Measurements from ENCODE around the gene PRKN.

PRKN gene

DNA sequence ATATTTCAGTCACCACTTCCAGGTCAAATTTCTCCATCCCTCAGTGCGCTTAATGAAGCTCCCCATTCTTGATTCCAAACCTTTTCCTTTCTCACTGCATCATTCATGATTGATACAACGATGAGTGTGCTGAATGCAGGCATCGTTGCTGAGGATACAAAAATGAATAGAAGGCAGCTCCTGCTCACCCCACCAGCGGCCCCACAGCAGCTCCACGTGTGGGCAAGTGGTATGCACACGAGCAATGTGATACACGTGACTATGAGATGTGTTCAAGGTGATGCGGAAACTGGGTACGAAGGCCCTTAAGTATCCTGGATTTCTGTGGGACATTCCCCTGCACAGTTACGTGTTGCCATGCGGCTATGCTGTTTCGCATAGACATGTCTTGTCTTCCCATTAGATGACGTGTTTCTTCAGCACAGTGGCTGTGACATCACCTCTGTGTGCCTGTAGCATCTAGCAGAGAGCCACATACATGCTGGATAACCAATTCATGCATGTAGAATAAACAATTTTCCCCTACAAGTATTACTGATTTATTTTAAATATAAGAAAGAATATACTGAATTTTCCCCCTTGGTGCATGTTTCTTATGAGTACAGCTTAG lies 1193.2 kb downstream of the PRKN start:
- no peak overlapping the region for H3K4me3 ChIP-seq (ENCODE audit: low read length)
- TF ChIP-seq, protein P1, sequence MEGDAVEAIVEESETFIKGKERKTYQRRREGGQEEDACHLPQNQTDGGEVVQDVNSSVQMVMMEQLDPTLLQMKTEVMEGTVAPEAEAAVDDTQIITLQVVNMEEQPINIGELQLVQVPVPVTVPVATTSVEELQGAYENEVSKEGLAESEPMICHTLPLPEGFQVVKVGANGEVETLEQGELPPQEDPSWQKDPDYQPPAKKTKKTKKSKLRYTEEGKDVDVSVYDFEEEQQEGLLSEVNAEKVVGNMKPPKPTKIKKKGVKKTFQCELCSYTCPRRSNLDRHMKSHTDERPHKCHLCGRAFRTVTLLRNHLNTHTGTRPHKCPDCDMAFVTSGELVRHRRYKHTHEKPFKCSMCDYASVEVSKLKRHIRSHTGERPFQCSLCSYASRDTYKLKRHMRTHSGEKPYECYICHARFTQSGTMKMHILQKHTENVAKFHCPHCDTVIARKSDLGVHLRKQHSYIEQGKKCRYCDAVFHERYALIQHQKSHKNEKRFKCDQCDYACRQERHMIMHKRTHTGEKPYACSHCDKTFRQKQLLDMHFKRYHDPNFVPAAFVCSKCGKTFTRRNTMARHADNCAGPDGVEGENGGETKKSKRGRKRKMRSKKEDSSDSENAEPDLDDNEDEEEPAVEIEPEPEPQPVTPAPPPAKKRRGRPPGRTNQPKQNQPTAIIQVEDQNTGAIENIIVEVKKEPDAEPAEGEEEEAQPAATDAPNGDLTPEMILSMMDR (IDR thresholded peaks at IDR 0.05; ENCODE audit: insufficient read depth, low read depth, low read length, missing control alignments) = no peak
- no peak for DNase-seq (ENCODE audit: low read depth)

DNA sequence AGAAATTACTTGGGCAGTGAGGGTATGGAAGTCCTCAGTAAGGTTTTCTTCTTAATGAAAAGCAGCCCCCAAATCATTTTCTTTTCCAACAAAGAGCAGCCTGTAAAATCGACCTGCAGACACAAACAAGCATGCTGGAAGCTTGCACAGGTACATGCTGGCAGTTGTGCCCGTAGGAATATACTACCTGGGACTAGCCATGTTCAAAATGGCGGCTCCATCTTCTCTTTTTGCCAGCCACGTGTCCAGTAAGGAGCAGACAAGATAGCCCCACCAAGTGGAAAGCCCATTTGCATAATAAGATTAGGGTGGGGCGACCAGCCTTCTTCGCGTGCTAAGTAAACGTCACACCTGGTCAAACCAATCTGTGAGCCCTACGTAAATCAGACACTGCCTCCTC lies 1194.3 kb downstream of the PRKN start:
- TF ChIP-seq, protein P1 (IDR thresholded peaks at IDR 0.05; ENCODE audit: insufficient read depth, low read depth, low read length, missing control alignments) = no peak
- no peak overlapping the region for H3K4me3 ChIP-seq (ENCODE audit: low read length)
- DNase-seq (ENCODE audit: low read depth) = no peak

GRCh38 chr6:161532536-161532935 lies 1195.0 kb downstream of the PRKN start:
- H3K4me3 ChIP-seq (ENCODE audit: low read length) = no peak overlapping the region
- DNase-seq (ENCODE audit: low read depth) = no peak
- TF ChIP-seq, protein P1 (IDR thresholded peaks at IDR 0.05; ENCODE audit: insufficient read depth, low read depth, low read length, missing control alignments) = no peak

DNA sequence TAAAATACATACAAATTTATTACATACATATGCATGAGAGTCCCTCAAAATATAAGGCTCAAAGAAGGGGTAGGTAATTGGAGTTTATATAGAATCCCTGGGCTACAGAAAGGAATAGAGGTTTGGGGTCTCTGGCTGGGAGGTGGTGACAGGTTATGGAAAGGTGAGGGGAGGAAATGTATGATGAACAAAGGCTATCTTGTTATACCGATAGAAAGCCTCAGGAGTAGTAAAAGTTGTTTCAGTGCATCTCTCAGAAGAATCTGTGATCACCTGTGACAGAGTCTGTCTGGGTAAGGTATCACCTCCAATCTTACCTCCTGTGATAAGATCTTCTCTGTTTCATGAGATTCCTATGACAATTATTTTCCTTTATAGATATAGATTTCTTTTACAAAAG lies 1200.8 kb downstream of the PRKN start:
- TF ChIP-seq, protein P1 (IDR thresholded peaks at IDR 0.05; ENCODE audit: insufficient read depth, low read depth, low read length, missing control alignments) = no peak
- no peak overlapping the region for H3K4me3 ChIP-seq (ENCODE audit: low read length)
- no peak for DNase-seq (ENCODE audit: low read depth)

DNA sequence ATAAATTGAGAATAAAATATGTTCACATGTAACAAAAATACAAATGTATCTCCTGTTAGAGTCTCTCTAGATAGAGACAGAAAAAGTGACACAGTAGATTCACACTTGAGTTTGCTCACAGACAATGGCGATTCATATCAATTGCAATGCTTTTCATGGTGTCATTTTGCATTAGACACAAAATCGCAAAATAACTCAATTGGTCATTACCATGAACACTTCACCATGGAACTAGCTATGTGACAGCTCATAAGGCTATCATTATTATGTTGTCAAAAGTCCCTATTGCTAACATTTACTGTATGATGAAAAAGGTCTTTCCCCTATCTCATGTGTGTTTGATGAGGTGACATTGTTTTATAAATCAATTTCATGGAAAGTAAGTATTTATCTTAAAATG lies 1204.2 kb downstream of the PRKN start:
- TF ChIP-seq, protein P1 (IDR thresholded peaks at IDR 0.05; ENCODE audit: insufficient read depth, low read depth, low read length, missing control alignments) = no peak
- H3K4me3 ChIP-seq (ENCODE audit: low read length) = no peak overlapping the region
- no peak for DNase-seq (ENCODE audit: low read depth)

DNA sequence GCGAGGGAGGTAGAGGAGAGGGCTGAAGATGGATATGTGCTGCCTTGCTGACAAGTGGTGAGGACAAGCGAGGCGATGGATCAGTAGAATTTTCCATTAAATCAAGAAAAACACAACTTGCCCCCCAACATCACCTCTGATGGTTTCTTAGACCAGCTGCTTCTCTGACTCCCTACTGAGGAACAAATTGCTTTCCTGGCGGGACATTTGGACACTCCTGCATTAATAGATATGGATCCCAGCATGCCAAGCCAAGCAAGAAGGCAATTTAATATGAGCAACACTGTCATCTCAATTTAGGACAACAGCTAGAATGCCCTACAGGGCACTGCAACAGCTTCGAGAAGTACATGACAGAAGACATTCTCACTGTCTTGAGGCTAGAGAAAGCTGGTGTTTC lies 1205.3 kb downstream of the PRKN start:
- no peak overlapping the region for H3K4me3 ChIP-seq (ENCODE audit: low read length)
- TF ChIP-seq, protein P1 (IDR thresholded peaks at IDR 0.05; ENCODE audit: insufficient read depth, low read depth, low read length, missing control alignments) = no peak

DNA sequence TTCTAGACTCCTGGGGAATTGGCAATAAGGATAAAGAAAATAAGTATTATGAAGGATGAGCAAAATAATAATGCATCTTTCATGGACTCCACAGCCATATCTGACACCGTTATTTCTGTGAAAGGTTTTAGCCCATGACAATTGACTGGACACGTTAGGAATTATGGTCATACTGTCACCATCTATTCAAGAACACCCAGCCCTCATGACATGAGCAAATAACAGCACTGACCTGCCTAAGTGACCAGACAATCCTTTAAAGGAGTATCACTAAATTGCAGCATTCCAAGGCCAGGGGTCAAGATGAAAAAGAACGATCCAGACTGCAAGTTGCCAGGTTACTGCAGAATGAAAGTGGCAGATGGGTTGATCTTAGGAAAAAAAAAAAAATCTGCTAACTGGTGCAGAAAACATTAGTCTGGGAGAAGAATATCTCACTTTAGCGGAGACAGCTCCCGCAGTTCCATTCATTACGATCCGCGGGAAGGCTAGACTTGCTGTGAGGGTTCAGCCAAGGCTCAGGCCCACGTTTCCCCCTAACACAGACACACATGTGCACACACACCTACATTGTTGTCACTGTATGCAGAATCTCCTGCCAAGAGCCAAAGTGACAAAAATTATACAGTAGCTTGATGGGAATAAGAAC lies 1216.0 kb downstream of the PRKN start:
- TF ChIP-seq, protein P1 (IDR thresholded peaks at IDR 0.05; ENCODE audit: insufficient read depth, low read depth, low read length, missing control alignments) = no peak
- no peak for DNase-seq (ENCODE audit: low read depth)
- no peak overlapping the region for H3K4me3 ChIP-seq (ENCODE audit: low read length)

More for the DNA sequence above, 1205.3 kb downstream of the PRKN start:
- DNase-seq (ENCODE audit: low read depth) = no peak

All from epithelial cell of esophagus (primary cell).